Measurements from ENCODE around the gene COL8A1.

DNA sequence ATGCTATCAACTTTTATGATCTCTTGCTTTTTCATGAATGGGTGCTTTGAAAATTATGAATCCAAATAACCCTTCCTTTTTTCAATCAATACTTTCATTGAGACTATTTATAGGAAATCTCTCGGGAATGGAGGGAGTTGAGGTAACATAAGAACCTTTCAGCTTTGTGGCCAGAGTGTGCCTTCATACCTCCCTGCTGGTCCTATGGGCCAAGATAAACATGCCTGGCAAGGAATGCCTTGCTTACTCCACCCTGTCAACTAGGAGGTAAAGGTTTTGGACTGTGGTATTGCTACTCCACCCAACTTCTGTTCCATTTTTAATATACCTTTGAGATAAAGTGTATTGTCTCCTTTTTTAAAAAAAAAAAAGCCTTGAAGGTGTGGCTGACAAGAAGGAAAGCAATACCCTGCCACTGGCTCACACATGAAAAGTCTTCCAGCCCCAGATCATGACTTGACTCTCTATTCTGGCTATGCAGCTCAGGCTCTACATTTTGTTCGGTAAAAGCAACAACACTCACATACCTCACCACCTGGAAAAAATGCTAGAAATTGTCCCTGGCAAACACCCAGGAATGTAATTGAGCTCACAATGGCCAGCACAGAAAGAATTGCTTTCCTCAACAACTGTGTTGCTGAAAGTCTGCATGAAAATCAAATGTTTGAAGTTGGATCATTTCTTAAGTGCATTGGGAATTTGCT lies 35.8 kb downstream of the COL8A1 start:
- TF ChIP-seq TAF1 (IDR thresholded peaks at IDR 0.05; ENCODE audit: borderline replicate concordance, low read depth, low read length) (no peak), POLR2AphosphoS5 (IDR thresholded peaks at IDR 0.05; ENCODE audit: low read depth, low read length) (no peak)
